Osteoblast (primary cell): ENCODE results near the gene GPC5. TPM values are rescaled to one million over a fixed set of nuclear protein-coding genes. Genes with fewer than 3 reads are reported as not detected.
"Not testable (repeated sequence)": the region's sequence is repeated elsewhere in the genome, so short reads cannot be mapped to it uniquely, and the experiment has no call there.

Experiments
- DNase-seq: peaks from one replicate; pipeline ENCODE4 v3.0.0; 2011; ENCODE audit warnings: low spot score, mixed read lengths; ENCODE audit not compliant: insufficient read length; ENCODE audit errors: missing footprints
- H2AFZ ChIP-seq: 2 replicates; pipeline ENCODE4 v1.6.0; 2011; ENCODE audit warnings: mild to moderate bottlenecking, low read length
- H3K27ac ChIP-seq: 2 replicates; pipeline ENCODE4 v1.5.1; 2011; ENCODE audit warnings: mild to moderate bottlenecking, low read depth, low read length, moderate library complexity
- H3K27me3 ChIP-seq: 2 replicates; pipeline ENCODE4 v1.6.0; 2012; ENCODE audit warnings: mild to moderate bottlenecking, control low read depth, inconsistent platforms, low read length, moderate library complexity; ENCODE audit not compliant: insufficient read depth
- H3K36me3 ChIP-seq: 2 replicates; pipeline ENCODE4 v1.5.1; 2011; ENCODE audit warnings: mild to moderate bottlenecking, low read length, control low read depth, moderate library complexity; ENCODE audit not compliant: insufficient read depth
- H3K4me1 ChIP-seq: 2 replicates; pipeline ENCODE4 v1.5.1; 2011; ENCODE audit warnings: mild to moderate bottlenecking, low read length, control low read depth, moderate library complexity; ENCODE audit not compliant: insufficient read depth
- H3K4me2 ChIP-seq: 2 replicates; pipeline ENCODE4 v1.6.0; 2011; ENCODE audit warnings: mild to moderate bottlenecking, low read length; ENCODE audit not compliant: insufficient read depth
- H3K4me3 ChIP-seq: fragments of 200-600 bp; sonication (generic); 3 replicates; pipeline ENCODE4 v1.5.1; 2012; ENCODE audit warnings: mild to moderate bottlenecking, low read length, inconsistent platforms; ENCODE audit not compliant: insufficient read depth
- H3K79me2 ChIP-seq: 2 replicates; pipeline ENCODE4 v1.6.0; 2012; ENCODE audit warnings: mild to moderate bottlenecking, low read length, control low read depth, inconsistent platforms; ENCODE audit not compliant: insufficient read depth
- H3K9me3 ChIP-seq: 2 replicates; pipeline ENCODE4 v1.5.1; 2011; ENCODE audit warnings: low read depth, low read length, control low read depth
- H4K20me1 ChIP-seq: 2 replicates; pipeline ENCODE4 v1.6.0; 2012; ENCODE audit warnings: mild to moderate bottlenecking, low read length, control low read depth; ENCODE audit not compliant: insufficient read depth
- CTCF ChIP-seq: IDR thresholded peaks from 2 replicates; pipeline ENCODE4 v1.5.1; 2011; ENCODE audit warnings: mild to moderate bottlenecking, low read depth, low read length, moderate library complexity; ENCODE audit errors: extremely low read depth
- total RNA-seq: library from RNA; depleted of rRNA; stranded (reverse); fragments of >200 nt; gene quantifications from 2 replicates; pipeline ENCODE4 v1.2.3, GENCODE V29; 2012

The GPC5 gene
- total RNA-seq, 1 donor, result 0.36 TPM

GRCh38 chr13:91891141-91891540, 492.7 kb downstream of the GPC5 start:
- no peaks in the 10 kb centered on the region for H3K36me3 ChIP-seq
- H3K79me2 ChIP-seq, result no peaks in the 10 kb centered on the region
- TF ChIP-seq CTCF, result no peak
- H3K4me1 ChIP-seq, result no peaks in the 10 kb centered on the region
- H3K27me3 ChIP-seq, result no peaks in the 10 kb centered on the region
- no peak overlapping the region for H3K4me3 ChIP-seq
- no peak overlapping the region for H3K27ac ChIP-seq
- no peak overlapping the region for H3K4me2 ChIP-seq
- H3K9me3 ChIP-seq, result no peaks in the 10 kb centered on the region
- no peak for DNase-seq
- no peaks in the 10 kb centered on the region for H4K20me1 ChIP-seq
- H2AFZ ChIP-seq, result no peak overlapping the region

GRCh38 chr13:91893040-91893439, 494.6 kb downstream of the GPC5 start:
- Histone ChIP-seq H3K4me1 (no peaks in the 10 kb centered on the region), H3K27me3 (no peaks in the 10 kb centered on the region), H3K27ac (no peak overlapping the region), H3K36me3 (no peaks in the 10 kb centered on the region), H3K4me2 (no peak overlapping the region), H2AFZ (no peak overlapping the region), H4K20me1 (no peaks in the 10 kb centered on the region), H3K4me3 (no peak overlapping the region), H3K79me2 (no peaks in the 10 kb centered on the region), H3K9me3 (peaks cover 2% of the 10 kb centered on the region)
- TF ChIP-seq CTCF, result no peak
- no peak for DNase-seq

GRCh38 chr13:91894316-91894715, 495.9 kb downstream of the GPC5 start:
- Histone ChIP-seq H3K36me3 (no peaks in the 10 kb centered on the region), H3K27ac (no peak overlapping the region), H3K9me3 (peaks cover 2% of the 10 kb centered on the region), H3K4me2 (no peak overlapping the region), H3K4me1 (no peaks in the 10 kb centered on the region), H4K20me1 (no peaks in the 10 kb centered on the region), H2AFZ (no peak overlapping the region), H3K79me2 (no peaks in the 10 kb centered on the region), H3K4me3 (no peak overlapping the region), H3K27me3 (no peaks in the 10 kb centered on the region)
- DNase-seq, result no peak
- TF ChIP-seq CTCF, result no peak

- Histone ChIP-seq H2AFZ (no peak overlapping the region), H3K9me3 (peaks cover 4% of the 10 kb centered on the region), H3K27me3 (no peaks in the 10 kb centered on the region), H3K27ac (no peak overlapping the region), H3K4me2 (no peak overlapping the region), H3K4me3 (no peak overlapping the region), H3K4me1 (no peaks in the 10 kb centered on the region), H4K20me1 (no peaks in the 10 kb centered on the region), H3K36me3 (no peaks in the 10 kb centered on the region), H3K79me2 (no peaks in the 10 kb centered on the region)
- TF ChIP-seq CTCF, result no peak
- no peak for DNase-seq
Measured at GRCh38 chr13:91896547-91896946, 498.1 kb downstream of the GPC5 start.

- H3K4me2 ChIP-seq, H3K9me3 ChIP-seq, H3K27ac ChIP-seq, H3K4me1 ChIP-seq, DNase-seq, H3K36me3 ChIP-seq, H3K79me2 ChIP-seq, H3K4me3 ChIP-seq, H3K27me3 ChIP-seq, H4K20me1 ChIP-seq, H2AFZ ChIP-seq: not testable (repeated sequence)
Measured at GRCh38 chr13:91898986-91899385, 500.6 kb downstream of the GPC5 start.
